Effector CD4-positive, alpha-beta T cell (primary cell): Measurements from ENCODE around the gene FSTL3.
"Not testable (repeated sequence)": the region's sequence is repeated elsewhere in the genome, so short reads cannot be mapped to it uniquely, and the experiment has no call there.

ENCODE experiments used
- DNase-seq: peaks from one replicate; pipeline ENCODE4 v3.0.0-alpha.2; 2020

Gene FSTL3

GRCh38 chr19:682678-683320, 6.6 kb downstream of the FSTL3 start:
- DNase-seq: no peak

GRCh38 chr19:685454-685931, 9.3 kb downstream of the FSTL3 start:
- DNase-seq: no peak

- DNase-seq: no peak
These were observed 10.6 kb downstream of the FSTL3 start for GRCh38 chr19:686589-687297.

GRCh38 chr19:687569-688166, 11.5 kb downstream of the FSTL3 start:
- DNase-seq: no peak

DNA sequence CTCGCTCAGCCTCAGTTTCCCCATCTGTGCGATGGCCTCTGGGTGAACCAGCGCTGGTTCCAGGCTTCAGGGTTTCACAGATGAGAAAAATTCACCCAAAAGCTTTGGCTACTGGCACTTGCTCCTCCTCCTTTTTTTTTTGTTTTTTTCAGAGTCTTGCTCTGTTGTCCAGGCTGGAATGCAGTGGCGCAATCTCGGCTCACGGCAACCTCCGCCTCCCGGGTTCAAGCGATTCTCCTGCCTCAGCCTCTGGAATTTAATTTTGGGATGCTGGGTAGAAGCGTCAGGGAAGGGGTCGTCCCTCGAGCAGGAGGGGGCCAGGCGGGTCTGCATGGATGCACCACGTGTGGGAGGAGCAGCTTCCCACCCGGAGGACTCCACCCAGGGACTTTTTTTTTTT, 12.0 kb downstream of the FSTL3 start:
- no peak for DNase-seq

GRCh38 chr19:688992-689391, 12.8 kb downstream of the FSTL3 start:
- DNase-seq: no peak

DNA sequence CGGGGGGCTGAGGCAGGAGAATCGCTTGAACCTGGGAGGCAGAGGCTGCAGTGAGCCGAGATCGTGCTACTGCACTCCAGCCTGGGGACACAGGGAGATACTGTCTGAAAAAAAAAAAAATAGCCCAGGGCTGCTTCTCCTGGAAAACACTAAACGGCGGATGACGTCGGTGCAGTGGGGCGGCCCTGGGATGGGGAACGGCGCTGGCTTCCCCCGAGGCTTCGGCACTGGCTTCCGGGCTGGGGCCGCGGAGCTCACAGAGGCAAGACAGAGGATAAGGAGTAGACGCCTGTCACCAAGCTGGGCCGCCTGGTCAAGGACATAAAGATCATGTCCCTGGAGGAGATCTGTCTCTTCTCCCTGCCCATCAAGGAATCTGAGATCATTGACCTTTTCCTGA, 14.0 kb downstream of the FSTL3 start:
- no peak for DNase-seq

- no peak for DNase-seq
These were observed 18.5 kb downstream of the FSTL3 start for GRCh38 chr19:694481-695351.

- DNase-seq: no peak
These were observed 19.3 kb downstream of the FSTL3 start, which contains the start of gene PRSS57 for GRCh38 chr19:695352-695949. Gene PRSS57, minus strand, starts transcription at chr19:695452. Its CDS starts 22 bp downstream, at chr19:695430.

DNA sequence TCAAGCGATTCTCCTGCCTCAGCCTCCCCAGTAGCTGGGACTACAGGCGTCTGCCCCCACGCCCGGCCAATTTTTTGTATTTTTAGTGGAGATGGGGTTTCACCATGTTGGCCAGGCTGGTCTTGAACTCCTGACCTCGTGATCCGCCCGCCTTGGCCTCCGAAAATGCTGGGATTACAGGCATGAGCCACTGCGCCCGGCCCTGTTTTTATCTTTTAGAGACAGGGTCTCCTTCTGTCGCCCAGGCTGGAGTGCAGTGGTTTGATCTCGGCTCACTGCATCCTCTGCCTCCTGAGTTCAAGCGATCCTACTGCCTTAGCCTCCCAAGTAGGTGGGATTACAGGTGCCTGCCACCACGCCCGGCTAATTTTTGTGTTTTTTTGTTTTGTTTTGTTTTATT, 22.3 kb downstream of the FSTL3 start:
- not testable (repeated sequence) for DNase-seq

DNA sequence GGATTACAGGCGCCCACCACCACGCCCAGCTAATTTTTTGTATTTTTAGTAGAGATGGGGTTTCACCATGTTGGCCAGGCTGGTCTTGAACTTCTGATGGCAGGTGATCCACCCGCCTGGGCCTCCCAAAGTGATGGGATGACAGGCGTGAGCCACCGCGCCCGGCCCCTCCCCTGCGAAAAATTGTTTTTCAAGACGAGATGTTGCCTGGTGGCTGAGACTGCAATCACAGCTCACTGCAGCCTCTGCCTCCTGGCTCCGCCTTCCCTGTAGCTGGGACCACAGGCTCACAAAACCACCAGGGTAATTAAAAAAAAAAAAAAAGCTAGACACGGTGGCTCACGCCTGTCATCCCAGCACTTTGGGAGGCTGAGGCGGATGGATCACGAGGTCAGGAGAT, 23.7 kb downstream of the FSTL3 start:
- not testable (repeated sequence) for DNase-seq

DNA sequence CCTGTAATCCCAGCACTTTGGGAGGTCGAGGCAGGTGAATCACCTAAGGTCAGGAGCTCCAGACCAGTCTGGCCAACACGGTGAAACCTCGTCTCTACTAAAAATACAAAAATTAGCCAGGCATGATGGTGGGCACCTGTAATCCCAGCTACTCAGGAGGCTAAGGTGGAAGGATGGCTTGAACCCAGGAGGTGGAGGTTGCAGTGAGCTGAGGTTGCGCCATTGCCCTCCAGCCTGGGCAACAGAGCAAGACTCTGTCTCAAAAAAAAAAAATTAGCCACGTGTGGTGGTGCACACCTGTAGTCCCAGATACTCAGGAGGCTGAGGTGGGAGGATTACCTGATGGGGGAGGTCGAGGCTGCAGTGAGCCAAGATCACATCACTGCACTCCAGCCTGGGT, 26.7 kb downstream of the FSTL3 start:
- not testable (repeated sequence) for DNase-seq

DNA sequence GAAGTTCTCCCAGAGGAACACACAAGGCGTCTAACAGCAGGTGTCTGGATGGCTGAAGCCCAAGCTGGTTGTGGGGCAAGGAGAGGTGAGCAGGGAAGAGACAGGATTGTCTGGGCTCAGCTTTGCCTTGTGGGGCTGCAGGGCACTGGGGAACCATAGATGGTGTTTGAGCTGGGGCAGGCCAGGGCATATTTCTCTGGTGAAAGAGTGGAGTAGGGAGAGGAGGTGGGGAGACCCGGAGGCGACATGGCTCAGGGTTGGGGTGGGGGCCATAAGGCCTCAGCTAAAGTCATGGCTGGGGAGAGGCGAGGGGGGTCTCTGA, 27.1 kb downstream of the FSTL3 start:
- DNase-seq: no peak

GRCh38 chr19:703651-704446, 27.7 kb downstream of the FSTL3 start:
- DNase-seq: peak; percentile 56

DNA sequence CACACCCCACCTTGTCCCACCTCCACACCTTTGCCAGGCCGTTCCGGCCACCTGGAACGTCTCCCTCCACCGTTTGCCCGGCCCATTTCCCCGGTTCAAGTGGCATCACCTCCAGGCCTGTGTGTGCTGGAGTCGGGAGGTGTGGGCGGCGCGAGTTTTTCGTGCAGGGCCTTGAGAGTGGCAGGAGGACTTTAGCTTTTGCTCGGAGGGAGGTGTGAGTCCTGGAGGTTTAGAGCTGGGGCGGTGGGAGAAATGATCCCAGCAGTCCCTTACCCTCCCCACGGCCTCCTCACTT, 28.2 kb downstream of the FSTL3 start:
- no peak for DNase-seq

- DNase-seq: no peak
These were observed 32.3 kb downstream of the FSTL3 start, which contains the start of gene PALM for GRCh38 chr19:708154-709143. Gene PALM, plus strand, starts transcription at chr19:708935. Its CDS starts 212 bp downstream, at chr19:709147.

- no peak for DNase-seq
These were observed 33.2 kb downstream of the FSTL3 start for GRCh38 chr19:709196-709964.

DNA sequence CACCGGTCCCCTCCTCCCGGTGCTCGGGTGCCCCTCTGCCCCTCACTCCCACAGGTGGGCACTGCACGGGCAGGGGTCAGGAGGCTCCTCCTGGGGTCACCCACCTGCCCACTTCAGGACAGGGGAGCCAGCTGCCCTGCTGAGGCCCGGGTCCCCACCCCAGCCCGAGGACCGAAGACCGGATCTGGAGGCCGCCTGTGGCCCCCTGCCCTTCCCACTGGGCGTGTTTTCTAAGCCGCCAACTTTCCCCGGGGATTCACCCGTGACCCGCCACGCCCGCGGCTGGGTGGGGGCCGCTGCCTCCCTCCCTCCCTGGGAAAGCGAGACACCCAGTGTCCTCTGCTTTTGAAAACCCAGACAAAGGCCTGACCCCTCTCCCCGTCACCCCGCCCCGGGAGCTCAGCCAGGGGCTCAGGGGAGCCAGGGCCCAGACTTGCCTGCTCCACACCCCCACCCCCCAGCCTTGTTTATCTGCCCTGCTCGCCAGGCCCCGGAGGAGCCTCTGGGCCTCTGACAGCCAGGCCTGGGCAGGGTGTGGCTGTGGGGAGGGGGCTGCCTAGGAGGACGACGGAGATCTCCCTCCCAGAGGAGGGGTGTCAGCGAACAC, 33.9 kb downstream of the FSTL3 start:
- DNase-seq: no peak

- DNase-seq: no peak
These were observed 34.6 kb downstream of the FSTL3 start for GRCh38 chr19:710767-711166.
